Upper lobe of left lung (tissue), 4 donors: ENCODE results near the gene KCNG4.

Experiments used
- POLR2A ChIP-seq, 4 donors: fragments of 450-650 bp; IDR thresholded peaks; one replicate each; pipeline ENCODE4 v1.5.1; 2016 to 2017; ENCODE audit warnings: antibody characterized with exemption in 4 of 4, mild to moderate bottlenecking in 2 of 4
- POLR2AphosphoS5 ChIP-seq, 2 donors: sonication (generic); formaldehyde crosslinking; IDR thresholded peaks; one replicate each; pipeline ENCODE4 v1.5.1; 2017; ENCODE audit warnings: antibody characterized with exemption in 2 of 2
- TF ChIP-seq, protein P1 (sequence below), 6 experiments: fragments of 450-650 bp in 4 of 6; fragments of 200-600 bp in 2 of 6; sonication (generic) in 2 of 6; IDR thresholded peaks; one replicate each; pipeline ENCODE4 v1.5.1; 2016 to 2019; ENCODE audit warnings: antibody characterized with exemption in 6 of 6

DNA sequence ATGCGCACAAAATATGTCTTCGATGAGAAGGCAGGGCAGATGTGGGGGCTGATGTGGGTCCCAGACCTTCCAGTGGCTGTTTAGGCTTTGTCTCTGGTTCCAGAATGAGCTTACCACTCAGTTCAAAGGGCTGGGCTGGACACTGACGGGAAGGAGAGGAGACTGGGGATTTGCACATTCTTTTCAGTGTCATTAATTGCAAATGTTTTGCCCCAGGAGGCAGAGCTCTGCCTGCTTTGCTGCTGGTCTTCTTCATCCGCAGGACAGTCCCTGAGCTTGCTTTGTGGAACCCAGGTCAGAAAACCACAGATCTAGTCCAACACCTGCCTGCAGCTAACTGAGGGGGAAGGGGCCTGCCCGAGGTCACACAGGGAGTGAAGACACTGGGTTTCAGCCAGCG, 20.9 kb downstream of the KCNG4 start:
- TF ChIP-seq, protein P1, sequence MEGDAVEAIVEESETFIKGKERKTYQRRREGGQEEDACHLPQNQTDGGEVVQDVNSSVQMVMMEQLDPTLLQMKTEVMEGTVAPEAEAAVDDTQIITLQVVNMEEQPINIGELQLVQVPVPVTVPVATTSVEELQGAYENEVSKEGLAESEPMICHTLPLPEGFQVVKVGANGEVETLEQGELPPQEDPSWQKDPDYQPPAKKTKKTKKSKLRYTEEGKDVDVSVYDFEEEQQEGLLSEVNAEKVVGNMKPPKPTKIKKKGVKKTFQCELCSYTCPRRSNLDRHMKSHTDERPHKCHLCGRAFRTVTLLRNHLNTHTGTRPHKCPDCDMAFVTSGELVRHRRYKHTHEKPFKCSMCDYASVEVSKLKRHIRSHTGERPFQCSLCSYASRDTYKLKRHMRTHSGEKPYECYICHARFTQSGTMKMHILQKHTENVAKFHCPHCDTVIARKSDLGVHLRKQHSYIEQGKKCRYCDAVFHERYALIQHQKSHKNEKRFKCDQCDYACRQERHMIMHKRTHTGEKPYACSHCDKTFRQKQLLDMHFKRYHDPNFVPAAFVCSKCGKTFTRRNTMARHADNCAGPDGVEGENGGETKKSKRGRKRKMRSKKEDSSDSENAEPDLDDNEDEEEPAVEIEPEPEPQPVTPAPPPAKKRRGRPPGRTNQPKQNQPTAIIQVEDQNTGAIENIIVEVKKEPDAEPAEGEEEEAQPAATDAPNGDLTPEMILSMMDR (IDR thresholded peaks at IDR 0.05) = no peak
- TF ChIP-seq POLR2AphosphoS5 (IDR thresholded peaks at IDR 0.05) = no peak
- TF ChIP-seq POLR2A (IDR thresholded peaks at IDR 0.05) = no peak
